Measurements from ENCODE around the gene EIF2D. TPM values are rescaled to one million over a fixed set of nuclear protein-coding genes. Genes with fewer than 3 reads are reported as not detected.

EIF2D gene
- total and polyA plus RNA-seq, 9 of the 15 experiments (the other 6 are each of a cell fraction or from before 2014, with no cell fraction given) = 81.1 to 138 (median 93.9) TPM

DNA sequence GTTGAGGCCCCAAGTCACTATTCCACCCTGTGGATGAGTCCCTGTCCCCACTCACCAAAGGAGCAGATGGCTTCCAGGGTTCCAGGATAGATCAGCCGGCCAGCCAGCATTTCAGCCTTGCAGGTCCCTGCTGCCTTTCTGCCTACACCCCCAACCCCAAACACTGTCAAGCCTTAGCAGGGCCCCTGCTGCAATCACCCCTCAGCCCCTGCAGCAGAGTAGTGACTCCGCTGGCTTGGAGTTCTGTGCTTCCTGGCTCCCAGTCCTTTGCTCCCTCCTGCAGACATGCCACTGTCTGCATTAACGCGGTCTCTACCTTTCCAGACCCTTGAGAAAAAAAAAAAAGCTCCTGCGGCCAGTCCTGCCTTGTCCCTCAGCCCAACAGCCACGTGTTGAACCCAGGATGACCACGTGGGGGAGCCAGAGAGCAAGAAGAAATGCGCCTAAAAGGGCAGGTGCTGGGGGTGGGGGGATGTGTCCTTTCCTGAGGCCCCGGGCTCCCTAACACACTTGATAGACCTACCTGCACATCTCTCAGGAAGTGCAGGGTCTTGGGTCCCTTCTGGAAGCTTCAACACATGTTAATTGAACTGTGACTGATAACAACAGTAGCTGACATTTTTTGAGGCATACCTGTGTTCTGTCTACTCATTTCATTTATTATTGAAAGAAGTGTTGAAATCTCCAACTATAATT lies 67.6 kb downstream of the EIF2D start (continued):
- TF ChIP-seq CTCFL (IDR thresholded peaks at IDR 0.05; ENCODE audit: borderline replicate concordance, insufficient read depth, low read depth, low read length, poor library complexity, severe bottlenecking) (no peak), C11orf30 (IDR thresholded peaks at IDR 0.05; ENCODE audit: low read depth) (no peak), BCL6 (CRISPR knock-in tag; IDR thresholded peaks at IDR 0.05) (no peak), ZNF253 (CRISPR knock-in tag; conservative IDR thresholded peaks at IDR 0.05) (no peak), CBFA2T2 (conservative IDR thresholded peaks at IDR 0.05) (no peak), NCOA4 (IDR thresholded peaks at IDR 0.05; ENCODE audit: partially characterized antibody) (no peak), RUNX1 (IDR thresholded peaks at IDR 0.05; ENCODE audit: low read depth) (no peak), MIER1 (IDR thresholded peaks at IDR 0.05; ENCODE audit: low read depth) (no peak), SMARCA4 (IDR thresholded peaks at IDR 0.05) (no peak), GABPA (tag; conservative IDR thresholded peaks at IDR 0.05; ENCODE audit: low read depth) (no peak), MCM5 (IDR thresholded peaks at IDR 0.05; ENCODE audit: low read depth) (no peak), SMARCA5 (IDR thresholded peaks at IDR 0.05) (no peak), PCBP2 (IDR thresholded peaks at IDR 0.05; ENCODE audit: low read depth, low read length, poor library complexity, severe bottlenecking) (no peak), CBFA2T3 (IDR thresholded peaks at IDR 0.05) (no peak), HDGF (IDR thresholded peaks at IDR 0.05) (no peak), ZNF232 (CRISPR knock-in tag; IDR thresholded peaks at IDR 0.05) (no peak), ZNF431 (CRISPR knock-in tag; IDR thresholded peaks at IDR 0.05) (no peak)
- TF ChIP-seq, protein P1, sequence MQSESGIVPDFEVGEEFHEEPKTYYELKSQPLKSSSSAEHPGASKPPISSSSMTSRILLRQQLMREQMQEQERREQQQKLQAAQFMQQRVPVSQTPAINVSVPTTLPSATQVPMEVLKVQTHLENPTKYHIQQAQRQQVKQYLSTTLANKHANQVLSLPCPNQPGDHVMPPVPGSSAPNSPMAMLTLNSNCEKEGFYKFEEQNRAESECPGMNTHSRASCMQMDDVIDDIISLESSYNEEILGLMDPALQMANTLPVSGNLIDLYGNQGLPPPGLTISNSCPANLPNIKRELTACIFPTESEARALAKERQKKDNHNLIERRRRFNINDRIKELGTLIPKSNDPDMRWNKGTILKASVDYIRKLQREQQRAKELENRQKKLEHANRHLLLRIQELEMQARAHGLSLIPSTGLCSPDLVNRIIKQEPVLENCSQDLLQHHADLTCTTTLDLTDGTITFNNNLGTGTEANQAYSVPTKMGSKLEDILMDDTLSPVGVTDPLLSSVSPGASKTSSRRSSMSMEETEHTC (IDR thresholded peaks at IDR 0.05) = no peak
- TF ChIP-seq, protein P2, sequence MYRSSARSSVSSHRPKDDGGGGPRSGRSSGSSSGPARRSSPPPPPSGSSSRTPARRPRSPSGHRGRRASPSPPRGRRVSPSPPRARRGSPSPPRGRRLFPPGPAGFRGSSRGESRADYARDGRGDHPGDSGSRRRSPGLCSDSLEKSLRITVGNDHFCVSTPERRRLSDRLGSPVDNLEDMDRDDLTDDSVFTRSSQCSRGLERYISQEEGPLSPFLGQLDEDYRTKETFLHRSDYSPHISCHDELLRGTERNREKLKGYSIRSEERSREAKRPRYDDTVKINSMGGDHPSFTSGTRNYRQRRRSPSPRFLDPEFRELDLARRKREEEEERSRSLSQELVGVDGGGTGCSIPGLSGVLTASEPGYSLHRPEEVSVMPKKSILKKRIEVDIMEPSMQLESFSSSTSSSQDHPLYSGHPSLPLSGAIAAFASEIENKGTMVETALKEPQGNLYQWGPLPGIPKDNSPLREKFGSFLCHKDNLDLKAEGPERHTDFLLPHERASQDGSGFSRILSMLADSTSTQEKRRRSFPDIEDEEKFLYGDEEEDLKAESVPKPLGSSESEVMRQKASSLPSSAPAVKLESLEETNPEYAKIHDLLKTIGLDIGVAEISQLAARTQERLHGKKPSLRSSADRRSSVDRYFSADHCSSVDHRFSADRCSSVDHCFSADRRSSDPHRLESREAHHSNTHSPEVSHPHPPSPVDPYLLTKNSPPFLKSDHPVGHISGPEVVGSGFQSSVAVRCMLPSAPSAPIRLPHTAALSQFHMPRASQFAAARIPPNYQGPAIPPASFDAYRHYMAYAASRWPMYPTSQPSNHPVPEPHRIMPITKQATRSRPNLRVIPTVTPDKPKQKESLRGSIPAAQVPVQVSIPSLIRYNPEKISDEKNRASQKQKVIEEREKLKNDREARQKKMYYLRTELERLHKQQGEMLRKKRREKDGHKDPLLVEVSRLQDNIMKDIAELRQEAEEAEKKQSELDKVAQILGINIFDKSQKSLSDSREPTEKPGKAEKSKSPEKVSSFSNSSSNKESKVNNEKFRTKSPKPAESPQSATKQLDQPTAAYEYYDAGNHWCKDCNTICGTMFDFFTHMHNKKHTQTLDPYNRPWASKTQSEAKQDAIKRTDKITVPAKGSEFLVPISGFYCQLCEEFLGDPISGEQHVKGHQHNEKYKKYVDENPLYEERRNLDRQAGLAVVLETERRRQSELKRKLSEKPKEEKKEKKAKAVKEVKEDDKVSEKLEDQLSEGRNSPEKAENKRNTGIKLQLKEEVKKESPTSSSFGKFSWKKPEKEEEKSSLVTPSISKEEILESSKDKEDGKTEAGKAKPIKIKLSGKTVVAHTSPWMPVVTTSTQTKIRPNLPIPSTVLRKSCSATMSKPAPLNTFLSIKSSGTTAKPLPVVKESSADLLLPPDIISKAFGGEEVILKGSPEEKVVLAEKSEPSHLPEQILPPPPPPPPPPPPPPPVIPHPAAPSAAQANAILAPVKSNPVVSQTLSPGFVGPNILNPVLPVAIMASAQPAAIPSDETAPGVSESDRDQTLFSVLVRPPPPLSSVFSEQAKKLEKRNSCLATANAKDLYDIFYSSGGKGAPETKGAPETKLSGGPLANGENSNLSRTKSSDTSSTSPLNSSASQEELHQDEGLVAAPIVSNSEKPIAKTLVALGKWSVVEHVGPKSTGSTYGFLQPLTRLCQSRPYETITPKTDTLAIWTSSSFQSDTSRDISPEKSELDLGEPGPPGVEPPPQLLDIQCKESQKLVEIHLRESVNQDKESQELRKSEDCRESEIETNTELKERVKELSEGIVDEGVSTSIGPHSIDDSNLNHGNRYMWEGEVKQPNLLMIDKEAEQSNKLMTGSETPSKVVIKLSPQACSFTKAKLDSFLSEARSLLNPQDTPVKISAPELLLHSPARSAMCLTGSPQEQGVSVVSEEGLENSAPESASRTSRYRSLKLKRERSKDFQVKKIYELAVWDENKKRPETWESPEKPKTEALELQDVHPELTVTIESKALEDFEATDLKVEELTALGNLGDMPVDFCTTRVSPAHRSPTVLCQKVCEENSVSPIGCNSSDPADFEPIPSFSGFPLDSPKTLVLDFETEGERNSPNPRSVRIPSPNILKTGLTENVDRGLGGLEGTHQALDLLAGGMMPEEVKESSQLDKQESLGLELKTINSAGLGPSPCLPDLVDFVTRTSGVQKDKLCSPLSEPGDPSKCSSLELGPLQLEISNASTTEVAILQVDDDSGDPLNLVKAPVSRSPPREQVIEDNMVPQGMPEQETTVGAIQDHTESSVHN (IDR thresholded peaks at IDR 0.05; ENCODE audit: borderline replicate concordance in 1 of 2, low read depth in 1 of 2) = no peak
